Measurements from ENCODE around the gene FAM149B1.

Gene FAM149B1

DNA sequence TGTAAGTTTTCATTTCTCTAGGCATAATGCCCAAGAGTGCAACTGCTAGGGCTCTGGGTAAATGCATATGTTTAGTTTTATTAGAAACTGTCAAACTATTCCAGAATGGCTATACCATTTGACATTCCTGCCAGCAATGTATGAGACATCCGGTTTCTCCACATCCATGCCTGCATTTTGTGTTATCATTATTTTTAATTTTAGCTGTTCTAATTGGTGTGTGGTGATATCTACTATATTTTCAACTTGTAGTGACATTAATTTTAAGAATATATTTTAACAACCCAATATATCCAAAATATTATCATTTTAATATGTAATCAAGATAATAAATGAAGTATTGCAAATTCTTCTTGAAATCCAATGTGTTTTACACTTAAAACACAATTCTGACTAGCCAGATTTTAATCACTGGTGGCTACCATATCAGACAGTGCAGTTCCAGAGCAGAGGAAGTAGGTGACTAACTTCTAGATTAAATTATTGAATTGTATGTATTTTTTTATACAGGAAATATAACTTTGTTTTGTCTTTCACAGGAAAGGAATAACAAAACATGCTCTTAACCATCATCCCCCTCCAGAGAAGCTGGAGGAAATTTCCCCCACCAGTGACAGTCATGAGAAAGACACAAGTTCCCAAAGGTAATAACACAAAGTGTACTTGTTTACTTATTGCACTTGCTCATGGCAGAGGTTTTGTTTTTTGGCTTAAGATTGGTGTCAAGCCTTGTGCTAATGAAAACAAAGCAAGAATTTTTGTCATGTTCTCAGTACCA, 6.4 kb downstream of the FAM149B1 start:
- DNase-seq, result no peak

DNA sequence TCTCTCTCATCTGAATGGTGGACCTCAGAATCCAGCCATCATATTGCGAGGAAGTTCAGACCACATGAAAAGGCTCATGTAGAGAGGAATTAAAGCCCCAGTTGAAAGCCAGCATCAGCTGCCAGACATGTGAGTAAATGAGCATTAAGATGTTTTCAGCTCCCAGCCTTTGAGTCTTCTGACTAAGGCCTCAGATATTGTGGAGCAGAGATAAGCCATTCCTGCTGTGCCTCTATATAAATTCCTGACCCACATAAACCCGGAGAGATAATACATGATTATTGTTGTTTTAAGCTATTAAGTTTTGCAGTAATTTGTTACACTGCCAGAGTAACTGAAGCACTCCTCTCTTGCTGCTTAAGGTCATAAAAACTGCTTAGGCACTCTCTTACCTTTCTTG, 14.6 kb downstream of the FAM149B1 start:
- no peak for DNase-seq

DNA sequence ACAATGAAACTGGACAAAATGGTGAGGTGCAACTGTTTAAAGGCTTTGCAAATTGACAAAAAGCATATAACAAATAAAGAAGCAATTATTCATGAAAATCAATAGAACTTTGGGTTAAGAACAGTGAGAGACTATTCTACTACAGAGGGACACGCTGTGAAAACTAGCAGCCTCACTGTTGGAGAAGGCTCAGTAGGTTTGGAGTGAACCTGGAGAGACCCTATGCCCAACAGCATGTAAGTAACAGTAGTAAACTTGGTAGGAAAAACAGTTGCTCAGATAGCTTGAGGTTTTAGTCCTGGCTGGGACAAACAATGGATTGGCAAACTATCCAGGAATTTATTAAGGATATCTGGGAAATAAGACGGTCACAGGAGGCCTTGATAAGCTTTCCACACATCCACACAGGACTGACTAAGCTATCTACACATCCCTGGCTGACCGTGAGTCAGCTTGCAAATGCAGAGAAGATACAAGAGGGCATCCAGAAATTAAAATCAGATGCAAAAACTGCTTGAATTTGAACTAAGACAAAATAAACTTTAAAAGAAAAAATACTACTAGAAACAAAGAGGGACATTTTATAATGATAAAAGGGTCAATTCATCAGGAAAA, 15.9 kb downstream of the FAM149B1 start:
- DNase-seq, result no peak

DNA sequence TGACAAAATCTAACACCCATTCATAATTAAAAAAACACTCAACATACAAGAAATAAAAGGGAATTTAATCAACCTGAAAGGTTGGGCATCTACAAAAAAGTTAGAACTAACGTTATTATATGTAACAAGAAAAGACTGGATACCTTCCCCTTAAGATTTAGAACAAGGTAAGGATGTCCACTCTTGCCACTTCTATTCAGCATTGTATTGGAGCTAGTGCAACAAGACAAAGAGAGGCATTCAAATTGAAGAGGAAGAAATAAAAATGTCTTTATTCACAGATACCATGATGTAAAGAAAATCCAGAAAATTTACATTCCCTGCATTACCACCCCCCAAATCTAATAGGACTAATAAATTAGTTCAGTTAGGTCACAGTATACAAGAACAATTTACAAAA, 18.3 kb downstream of the FAM149B1 start:
- no peak for DNase-seq

DNA sequence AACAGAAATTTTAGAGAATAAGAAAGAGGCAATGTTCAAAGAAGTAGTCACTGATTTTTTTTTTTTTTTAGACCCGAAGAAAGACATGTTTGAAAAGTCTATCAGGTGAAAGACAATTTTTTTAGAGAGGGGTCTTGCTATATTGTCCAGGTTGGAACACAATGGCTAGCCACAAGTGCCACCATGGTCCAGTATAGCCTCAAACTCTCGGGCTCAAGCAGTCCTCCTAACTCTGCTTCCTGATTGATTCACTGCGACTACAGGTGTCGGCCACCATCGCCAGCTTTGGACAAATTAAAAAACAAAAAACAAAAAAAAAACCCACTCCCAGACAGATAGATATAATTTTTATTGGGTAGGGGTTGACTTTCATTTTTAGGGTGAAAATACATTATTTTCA, 22.3 kb downstream of the FAM149B1 start:
- DNase-seq, result no peak

DNA sequence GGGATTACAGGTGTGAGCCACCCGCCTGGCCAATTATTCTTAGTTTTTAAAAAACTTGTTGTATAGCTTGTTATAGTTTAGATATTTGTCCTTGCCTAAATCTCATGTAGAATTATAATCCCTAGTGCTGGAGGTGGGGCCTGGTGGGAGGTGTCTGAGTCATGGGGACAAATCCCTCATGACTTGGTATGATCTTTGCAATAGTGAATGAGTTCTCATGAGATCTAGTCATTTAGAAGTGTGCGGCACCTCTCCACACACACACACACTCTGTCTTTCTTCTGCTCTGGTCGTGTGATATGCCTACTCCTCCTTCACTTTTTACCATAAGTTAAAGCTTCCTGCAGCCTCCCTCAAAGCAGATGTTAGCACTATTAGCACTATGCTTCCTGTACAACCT, 37.2 kb downstream of the FAM149B1 start:
- DNase-seq, result no peak

DNA sequence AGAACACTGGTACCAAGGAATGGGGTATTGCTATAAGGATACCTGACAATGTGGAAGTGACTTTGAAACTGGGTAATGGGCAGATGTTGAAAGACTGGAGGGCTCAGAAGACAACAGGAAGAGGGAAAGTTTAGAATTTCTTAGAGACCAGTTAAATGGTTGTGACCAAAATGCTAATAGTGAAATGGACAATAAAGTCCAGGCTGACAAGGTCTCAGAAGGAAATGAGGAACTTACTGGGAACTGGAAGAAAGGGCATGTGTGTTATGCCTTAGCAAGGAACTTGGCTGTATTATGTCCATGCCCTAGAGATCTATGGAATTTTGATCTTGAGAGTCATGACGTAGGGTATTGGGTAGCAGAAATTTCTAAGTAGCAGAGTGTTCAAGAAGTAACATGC, 38.0 kb downstream of the FAM149B1 start:
- no peak for DNase-seq

DNA sequence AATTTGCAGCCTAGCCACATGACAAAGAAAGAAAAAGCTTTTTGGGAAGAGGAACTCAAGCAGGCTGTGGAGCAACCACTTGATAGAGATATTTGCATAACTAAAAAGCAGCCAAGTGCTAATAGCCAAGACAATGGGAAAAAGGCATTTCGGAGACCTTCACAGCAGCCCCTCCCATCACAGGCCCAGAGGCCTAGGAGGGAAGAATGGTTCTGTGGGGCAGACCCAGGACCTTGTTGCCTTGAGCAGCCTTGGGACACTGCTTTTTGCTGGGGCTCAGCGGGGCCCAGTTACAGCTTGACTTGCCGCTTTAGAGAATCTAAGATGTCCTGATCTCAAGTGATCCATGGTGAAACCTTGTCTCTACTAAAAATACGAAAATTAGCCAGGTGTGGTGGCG, 38.5 kb downstream of the FAM149B1 start:
- no peak for DNase-seq

DNA sequence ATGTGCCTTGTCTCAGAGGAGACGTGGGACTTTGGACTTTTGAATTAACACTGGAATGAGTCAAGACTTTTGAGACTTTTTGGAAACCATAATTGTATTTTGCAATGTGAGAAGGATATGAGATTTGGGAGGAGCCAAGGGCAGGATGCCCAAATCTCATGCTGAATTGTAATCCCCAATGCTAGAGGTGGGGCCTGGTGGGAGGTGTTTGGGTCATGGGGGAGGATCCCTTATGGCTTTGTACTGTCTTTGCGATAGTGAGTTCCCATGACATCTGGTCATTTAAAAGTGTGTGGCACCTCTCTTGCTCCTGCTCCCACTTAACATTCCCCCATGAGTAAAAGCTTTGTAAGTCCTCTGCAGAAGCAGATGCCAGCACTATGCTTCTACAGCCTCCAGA, 40.0 kb downstream of the FAM149B1 start:
- no peak for DNase-seq

DNA sequence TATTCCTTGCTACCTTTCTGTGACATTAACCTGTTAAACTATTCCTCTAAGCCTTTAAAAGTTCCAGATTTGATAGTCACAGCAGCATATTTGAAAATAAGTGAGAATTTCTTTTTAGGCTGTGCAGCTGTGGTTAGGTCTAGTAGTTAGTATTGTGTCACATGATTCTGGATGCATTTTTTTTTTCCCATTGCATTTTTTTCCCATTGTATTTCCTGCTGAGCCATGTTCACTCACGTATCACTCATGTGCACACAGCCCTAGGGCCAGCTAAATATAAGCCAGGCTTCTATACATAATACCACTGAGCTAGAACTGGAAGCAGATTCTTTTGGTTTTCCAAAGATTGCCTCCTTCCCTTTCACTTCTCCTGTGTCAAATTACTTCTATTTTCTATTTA, 41.8 kb downstream of the FAM149B1 start:
- no peak for DNase-seq

DNA sequence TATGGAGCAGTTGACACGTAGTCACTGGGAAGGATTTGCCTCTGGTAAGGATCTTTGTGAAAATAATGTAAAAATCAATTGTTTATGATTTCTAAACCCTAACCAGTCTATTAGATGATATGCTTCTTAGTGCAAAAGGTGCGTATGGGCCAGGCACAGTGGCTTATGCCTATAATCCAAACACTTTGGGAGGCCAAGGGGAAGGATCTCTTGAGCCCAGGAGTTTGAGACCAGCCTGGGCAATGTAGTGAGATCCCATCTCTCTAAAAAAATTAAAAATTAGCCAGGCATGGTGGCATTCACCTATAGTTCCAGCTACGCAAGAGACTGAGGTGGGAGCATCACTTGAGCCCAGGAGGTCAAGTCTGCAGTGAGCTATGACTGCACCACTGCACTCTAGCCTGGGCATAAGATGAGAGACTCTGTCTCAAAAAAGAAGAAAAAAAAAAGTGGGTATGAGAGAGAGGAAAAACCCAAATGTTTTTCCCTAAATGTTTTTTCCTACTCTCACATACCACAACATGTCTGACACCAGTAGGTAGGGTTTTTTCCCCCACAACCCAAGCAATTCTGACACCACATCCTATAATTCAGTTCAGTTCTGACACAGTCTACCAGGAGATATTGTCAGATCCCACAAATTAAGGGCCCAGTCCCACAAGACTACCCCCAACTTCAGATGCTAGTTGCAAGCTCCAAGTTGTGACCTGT, 42.6 kb downstream of the FAM149B1 start:
- no peak for DNase-seq

DNA sequence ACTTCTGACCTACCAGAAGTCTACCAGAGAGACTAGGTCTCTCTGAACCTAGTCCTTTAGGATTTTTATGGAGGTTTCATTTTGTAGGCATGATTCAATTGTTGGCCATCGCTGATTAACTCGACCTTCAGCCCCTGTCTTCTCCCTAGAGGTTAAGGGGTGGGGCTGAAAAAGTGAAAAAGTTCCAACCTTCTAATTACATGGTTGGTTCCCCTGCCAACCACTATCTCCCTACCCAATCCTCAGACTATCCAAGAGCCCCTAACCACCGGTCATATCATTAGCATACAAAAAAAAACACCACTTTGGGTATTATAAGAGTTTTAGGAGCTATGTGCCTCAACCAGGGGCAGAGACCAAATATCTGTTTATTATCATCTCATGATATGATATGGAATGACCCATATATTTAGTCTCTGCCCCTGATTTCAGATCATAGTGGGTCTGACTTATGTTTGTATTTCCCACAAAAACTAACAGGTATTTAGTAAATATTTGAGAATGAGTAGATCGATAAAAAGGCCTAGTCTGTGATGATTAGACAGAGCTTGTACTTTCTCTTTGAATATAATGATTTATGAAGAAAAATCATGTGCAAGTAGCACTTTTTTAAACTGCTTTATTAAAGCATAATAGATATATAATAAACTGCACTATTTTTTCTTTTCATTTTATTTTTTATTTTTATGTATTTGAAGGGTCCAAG, 43.3 kb downstream of the FAM149B1 start:
- no peak for DNase-seq

DNA sequence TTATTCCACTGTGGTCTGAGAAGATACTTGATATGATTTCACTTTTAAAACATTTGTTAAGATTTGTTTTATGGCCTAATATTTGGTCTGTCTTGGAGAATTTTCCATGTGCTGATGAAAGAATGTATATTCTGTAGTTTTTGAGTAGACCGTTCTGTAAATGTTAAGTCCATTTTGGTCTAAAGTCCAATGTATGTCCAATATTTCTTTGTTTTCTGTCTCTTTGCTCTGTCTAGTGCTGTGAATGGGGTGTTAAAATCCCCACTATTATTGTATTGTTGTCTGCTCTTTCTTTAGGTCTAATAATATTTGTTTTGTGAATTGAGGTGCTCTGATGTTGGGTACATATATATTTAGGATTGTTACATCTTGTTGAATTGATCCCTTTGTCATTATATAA, 47.8 kb downstream of the FAM149B1 start:
- no peak for DNase-seq

DNA sequence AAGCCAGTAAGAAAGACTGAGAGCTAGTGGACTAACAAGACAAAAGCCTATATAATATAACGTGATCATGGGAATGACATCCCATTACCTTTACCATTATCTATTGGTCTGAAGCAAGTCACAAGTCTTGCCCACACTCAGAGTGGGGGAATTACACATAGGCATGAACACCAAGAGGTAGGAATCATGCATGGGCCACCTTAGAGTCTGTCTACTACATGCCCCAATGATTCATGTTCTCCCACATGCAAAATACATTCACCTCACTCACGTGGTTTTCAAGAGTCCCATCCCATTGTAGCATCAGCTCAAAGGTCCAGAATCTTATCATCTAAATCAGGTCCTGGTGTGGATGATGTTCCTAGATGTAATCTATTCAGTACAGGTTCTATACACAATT, 49.7 kb downstream of the FAM149B1 start:
- DNase-seq, result no peak

DNA sequence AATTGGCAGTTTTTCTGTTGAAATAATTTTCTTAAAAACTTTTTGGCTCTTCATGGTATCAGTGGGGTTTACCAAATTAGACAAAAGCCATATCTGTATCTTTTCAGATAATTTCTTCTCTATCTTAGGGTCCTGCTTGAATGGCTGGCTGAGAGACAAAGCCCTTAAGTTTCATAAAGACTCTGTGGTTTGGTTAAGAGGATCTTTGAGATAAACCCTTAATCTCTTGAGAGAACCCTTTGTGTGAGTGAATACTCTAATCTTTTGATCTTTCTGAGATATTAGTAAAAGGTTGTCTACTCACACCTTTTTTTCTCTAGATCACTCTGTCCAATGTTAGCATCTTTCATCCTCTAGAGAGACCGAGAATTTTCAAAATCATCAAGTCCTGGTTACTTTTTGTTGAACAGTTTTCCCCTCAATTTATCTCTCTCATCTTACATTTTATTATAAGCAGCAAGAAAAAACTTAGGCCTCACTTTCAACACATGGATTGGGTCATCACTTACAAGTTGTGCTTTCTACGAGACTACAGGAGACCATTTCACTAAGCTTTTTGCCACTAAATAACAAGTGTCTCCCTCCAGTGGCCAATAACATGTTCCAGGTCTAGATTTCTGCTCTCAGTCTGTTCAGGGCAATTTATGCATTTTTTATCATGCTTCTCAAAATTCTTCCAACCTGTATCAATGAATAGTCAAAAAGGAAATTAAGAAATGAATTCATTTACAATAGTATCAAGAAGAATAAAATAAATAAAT, 50.7 kb downstream of the FAM149B1 start:
- DNase-seq, result no peak

DNA sequence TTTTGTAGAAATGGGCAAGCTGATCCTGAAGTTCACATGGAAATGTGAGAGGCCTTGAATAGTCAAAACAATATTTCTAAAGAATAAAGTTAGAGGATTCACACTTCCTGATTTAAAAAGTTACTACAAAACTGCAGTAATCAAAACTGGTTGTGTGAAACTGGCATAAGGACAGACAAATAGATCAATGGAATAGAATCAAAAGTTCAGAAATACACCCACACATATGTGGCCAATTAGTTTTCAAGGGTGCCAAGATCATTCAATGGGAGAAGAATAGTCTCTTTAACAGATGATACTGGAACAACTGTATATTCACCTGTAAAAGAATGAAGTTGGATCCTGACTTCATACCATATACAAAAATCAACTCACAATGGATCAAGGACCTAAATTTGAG, 51.5 kb downstream of the FAM149B1 start:
- DNase-seq, result no peak

DNA sequence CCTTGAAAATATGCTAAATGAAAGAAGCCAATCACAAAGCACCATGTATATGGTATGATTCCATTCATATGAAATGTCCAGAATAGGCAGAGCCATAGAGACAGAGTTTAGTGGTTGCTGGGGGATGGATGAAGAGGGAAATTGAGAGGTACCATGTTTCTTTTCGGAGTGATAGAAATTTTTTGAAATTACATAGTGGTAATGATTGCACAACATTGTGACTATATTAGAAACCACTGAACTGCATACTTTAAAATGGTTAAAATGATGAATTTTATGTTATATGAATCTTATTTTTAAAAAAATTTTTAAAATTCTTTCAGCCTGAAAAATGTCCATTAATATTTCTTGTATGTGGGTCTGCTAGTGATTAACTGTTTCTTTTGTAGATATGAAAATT, 53.1 kb downstream of the FAM149B1 start:
- no peak for DNase-seq

DNA sequence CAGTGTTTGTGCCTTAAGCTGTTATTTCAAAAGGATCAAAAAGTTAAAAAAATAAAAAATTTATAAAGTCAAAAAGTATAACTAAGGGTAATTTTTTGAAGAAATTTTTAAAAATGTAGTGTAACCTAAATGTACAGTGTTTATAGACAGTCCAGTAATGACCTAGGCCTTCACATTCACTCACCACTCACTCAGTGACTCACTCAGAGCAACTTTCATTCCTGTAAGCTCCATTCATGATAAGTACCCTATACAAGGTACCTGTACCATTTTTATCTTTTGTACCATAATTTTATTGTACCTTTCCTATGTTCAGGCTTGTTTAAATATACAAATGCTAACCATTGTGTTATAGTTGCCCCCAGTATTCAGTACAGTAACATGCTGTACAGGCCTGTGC, 57.6 kb downstream of the FAM149B1 start:
- DNase-seq, result no peak

DNA sequence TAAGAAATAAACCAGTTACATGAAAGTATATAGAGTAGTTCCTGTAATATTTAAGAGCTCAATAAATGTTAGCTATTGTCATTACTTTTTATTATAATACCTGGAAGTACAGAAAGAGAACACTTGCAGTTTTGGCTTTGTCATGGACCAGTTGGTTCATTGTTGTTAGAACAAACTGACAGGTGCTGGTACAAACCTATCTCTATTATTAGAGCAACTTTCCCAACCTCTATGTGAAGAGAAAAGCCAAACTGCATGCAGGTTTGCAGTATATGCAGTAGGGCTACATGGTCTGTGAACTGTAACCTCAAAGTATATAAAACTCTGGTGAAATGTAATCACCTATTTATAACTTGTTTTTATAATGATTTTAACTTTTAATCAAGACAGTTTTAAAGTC, 58.7 kb downstream of the FAM149B1 start:
- DNase-seq, result no peak

DNA sequence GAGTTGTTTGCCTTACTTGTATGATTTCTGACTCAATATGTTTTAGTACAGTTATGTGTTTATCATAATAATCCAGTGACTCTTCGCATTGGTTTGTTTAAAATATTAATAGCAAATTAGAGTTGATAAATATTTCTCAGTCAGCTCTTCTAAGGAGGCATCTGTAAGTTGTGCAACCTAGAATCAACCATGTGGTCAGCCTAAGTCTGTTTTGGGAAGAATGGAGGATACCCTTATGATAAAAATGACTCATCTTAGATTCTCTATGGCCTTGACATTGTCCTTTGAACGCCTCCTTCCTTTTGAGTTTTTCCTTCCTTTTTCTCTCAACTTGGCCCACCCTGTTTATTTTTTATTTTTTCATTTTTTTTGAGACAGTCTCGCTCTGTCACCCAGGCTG, 60.3 kb downstream of the FAM149B1 start:
- no peak for DNase-seq

DNA sequence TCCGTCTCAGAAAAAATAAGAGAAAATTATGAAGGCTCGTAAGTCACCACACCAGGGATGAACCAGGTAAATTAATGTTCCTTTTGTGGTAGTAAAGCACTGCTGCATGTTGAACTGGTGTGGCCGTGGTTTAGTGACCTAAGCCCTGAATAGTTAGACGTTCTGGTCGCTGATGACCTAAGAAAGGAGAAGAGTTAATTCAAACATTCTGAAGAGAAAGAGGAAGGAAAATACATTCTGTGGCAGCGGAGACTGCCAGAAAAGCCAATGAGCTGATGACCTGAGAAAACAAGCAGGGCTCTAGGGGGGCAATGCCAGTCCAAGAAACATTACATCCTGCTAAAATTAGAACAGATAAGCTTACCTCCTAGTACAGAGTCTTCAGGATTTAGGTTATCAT, 61.6 kb downstream of the FAM149B1 start:
- no peak for DNase-seq

DNA sequence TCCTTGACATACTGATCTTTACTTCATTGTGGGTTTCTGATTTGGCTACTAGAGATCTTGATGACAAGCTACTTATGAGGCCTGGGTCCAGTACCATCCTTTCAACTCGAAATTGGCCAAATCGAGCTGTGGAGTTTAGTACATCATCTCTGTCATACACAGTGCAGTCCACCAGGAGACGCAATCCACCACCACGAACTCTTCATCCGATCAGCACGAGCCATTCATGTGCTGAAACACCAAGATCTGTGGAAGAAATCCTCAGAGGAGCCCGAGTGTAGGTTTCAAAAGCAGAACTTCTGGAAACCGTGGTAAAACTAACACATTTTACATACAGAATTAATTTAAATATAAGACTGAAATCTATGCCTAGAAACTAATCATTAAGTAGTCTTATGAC, 65.0 kb downstream of the FAM149B1 start:
- DNase-seq, result no peak

DNA sequence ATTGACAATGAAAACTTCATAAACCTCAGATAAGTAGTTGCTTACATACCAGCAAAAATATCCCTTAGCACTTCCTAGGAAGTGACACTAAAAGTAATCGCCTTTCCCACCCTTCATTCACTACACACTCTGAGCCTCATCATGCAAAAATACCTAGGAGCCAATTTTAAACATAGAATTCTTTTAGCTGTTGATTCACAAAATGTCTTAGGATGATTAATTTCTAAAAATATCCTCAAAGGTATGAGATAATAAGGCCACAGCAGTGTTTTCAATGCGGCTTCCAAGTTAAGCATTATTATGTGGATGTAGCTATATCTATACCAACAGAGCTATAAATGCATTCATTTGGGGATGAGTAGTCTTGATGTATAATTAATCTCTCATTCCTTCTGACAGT, 66.0 kb downstream of the FAM149B1 start:
- no peak for DNase-seq

All from SHP77 (cell line).